GM21737 (cell line): ENCODE results near the gene DES.

Experiments
- ATAC-seq: cut with Tn5 transposase; IDR thresholded peaks from one replicate; pipeline ENCODE4 v1.9.1; 2021; ENCODE audit warnings: mild to moderate bottlenecking, moderate library complexity; ENCODE audit not compliant: unreplicated experiment

The DES gene

DNA sequence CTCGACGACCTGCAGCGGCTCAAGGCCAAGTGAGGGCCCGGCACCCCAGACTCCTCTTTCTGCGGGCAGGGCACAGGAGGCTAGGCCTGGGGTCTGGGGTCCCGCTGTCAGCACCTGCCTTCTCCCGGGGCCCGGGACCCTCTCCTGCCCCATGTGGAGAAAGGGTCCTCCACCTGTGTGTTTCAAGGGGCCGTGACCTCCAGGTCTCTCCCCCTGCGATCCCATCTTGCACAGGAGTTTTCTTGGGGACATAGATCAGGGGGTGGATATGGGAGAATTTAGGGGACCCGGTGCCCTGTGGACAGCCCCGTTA, 791 bp downstream of the DES start:
- ATAC-seq, result no peak

DNA sequence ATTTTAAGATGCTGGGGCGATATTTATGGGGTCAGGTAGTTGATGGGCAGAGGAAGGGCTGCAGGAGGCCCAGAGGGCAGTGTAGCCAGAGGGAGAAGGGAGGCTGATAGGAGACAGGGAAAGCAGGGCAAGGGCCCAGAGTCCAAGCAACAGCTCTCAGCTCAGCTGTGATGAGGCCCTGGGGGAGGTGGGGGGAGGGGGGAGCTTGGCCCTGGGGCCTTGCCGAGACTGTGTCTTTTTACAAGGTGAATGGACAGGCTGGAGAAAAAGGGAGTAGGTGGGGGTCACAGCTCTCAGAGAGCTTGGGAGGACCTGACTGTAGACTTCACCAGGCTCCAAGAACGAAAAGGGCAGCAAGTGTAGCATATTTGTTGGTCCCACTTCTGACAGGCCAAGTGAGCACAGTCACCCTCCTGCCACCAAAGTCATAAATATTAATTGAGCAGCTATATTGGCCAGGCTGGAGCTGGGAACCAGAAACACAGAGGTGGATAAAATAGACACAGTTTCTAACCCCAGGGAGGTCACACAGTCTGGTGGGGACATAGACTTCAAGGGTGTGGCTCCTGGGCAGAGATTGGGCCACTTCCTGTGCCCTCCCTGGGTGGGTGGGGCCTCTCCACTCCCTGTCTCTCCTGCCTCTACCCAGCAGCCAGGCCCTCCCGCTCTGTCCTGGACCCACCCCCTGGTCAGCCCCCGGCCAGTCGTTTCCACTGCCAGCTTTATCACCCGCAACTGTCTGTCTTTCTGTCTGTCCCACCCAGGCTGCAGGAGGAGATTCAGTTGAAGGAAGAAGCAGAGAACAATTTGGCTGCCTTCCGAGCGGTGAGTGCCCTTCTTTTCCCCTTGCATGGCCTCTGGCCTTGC, 1.4 kb downstream of the DES start:
- no peak for ATAC-seq

DNA sequence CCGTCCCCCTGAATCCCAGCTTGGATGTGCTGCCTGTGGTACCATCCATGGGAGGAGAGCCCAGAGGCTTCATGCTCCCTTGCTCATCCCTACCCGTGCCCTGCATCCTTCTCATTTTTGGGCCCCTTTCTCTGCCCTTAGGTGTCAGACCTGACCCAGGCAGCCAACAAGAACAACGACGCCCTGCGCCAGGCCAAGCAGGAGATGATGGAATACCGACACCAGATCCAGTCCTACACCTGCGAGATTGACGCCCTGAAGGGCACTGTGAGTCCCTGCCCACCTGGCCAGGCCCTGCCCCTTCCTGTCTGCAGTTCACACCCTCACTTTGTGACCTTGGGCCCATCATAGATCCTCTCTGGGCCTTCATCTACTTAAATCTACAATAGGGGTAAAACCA, 2.5 kb downstream of the DES start:
- ATAC-seq, result no peak

DNA sequence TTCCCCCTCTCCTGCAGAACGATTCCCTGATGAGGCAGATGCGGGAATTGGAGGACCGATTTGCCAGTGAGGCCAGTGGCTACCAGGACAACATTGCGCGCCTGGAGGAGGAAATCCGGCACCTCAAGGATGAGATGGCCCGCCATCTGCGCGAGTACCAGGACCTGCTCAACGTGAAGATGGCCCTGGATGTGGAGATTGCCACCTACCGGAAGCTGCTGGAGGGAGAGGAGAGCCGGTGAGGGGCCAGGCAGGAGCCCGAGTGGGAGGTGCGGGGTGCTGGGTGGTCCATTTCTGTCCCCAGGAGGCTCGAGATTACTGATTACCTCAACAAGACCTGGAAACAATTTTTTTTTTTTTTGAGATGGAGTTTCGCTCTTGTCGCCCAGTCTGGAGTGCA, 3.1 kb downstream of the DES start:
- ATAC-seq, result no peak

DNA sequence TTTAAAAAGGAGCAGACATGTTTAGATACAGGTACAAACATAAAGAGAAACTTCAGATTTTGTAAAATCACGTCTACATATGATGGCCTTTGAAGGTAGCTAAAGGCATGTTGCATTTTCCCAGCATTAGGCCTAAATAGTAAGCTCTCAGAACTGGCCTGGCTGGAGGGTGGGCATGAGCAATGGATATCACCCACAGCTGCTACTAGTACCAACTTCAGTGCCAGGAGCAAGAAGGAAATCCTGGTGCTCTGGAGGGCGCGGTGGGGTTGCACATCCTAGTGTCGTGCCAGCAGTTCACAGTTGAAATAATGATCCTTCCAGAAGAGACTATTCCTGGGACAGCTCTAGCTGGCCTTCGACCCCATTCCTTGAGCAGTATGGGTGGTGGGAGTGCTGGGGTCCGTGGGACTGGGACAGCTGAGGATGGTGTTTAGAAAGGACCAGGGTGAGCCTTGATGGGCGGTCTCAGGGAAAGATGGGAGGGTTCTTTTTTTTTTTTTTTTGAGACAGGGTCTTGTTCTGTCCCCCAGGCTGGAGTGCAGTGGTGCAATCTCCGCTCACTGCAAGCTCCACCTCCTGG, 4.9 kb downstream of the DES start:
- no peak for ATAC-seq

DNA sequence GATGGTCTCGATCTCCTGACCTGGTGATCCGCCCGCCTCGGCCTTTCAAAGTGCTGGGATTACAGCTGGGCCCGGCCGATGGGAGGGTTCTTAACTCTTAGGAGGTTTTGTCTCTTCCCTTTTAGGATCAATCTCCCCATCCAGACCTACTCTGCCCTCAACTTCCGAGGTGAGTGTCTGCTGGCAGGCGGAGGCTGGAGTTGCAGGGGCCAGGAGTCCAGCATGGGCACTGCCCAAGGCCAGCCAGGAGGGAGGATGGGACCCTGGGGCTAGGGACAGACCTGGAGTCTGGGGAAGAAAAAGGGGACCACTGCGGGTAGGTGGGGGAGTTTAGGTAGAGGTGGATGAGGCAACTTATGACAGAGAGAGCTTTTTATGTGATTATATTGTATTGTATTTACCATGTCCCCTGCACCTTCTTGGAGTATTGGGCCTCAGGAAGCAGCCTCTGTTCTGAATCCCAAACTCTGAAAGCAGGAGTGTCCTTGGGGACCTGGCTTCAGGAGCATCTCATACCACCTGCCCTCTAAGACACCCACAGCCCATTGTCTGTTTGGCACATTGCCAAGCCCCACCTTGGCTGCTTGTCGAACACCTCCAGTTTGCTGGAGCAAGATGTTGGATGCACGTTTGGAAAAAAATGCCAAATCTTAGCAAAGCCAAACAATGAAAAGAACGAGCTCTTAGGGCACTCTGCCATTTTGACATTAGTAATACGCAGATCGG, 5.6 kb downstream of the DES start:
- no peak for ATAC-seq

DNA sequence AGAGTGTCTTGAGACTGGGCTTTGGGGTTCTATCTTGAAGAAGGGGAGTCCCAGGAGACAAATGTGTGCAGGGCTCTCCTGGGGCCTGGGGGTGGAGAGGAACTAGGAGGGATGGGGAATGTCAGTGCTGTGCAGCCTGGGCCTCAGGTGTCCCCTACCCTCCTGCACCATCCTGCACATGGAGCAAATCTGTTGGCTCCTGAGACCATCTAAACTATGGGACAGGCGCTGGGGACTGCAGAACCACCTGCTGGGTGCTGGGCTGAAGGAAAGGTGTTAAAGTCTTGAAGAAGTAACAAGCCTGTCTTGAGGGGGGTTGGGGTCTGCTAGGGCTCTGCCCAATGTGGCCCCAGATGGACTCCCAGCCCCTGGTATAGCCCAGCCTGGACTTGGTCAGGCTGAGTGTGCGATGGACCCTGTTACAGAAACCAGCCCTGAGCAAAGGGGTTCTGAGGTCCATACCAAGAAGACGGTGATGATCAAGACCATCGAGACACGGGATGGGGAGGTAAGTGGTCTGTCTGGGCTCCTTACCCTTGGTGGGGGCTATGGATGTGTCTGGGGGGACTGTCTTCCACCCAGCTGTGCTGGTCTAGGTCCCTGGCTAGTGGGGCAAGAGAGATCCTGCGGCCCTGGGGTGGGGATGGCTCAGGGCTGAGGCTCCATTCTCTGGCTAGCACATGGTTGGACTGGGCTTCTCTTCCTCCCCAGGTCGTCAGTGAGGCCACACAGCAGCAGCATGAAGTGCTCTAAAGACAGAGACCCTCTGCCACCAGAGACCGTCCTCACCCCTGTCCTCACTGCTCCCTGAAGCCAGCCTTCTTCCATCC, 7.3 kb downstream of the DES start:
- no peak for ATAC-seq

DNA sequence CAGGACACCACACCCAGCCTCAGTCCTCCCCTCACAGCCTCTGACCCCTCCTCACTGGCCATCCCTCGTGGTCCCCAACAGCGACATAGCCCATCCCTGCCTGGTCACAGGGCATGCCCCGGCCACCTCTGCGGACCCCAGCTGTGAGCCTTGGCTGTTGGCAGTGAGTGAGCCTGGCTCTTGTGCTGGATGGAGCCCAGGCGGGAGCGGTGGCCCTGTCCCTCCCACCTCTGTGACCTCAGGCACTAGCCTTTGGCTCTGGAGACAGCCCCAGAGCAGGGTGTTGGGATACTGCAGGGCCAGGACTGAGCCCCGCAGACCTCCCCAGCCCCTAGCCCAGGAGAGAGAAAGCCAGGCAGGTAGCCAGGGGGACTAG, 7.9 kb downstream of the DES start:
- ATAC-seq, result no peak

DNA sequence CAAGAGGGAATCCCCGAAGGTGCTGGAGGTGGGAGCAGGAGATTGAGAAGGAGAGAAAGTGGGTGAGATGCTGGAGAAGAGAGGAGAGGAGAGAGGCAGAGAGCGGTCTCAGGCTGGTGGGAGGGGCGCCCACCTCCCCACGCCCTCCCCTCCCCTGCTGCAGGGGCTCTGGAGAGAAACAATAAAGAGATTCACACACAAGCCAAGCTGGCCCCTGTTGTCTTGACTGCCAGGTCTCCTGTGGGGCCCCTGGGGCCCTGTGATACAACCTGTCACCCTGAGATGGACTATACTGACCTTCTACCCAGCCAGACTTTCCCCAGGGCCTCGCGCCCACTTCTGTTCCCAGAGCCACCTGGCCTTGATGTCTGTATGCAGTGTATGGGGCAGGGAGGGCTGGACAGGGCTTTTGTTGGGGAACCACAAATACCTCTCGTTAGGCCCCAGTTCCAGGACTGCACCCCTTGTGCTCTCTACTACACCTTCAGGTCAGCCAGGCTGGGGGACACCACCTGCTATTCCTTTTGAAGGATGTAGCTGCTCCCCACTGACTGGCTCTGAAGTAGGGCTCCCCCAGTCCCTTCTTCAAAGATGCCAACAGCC, 8.5 kb downstream of the DES start:
- ATAC-seq, result no peak

DNA sequence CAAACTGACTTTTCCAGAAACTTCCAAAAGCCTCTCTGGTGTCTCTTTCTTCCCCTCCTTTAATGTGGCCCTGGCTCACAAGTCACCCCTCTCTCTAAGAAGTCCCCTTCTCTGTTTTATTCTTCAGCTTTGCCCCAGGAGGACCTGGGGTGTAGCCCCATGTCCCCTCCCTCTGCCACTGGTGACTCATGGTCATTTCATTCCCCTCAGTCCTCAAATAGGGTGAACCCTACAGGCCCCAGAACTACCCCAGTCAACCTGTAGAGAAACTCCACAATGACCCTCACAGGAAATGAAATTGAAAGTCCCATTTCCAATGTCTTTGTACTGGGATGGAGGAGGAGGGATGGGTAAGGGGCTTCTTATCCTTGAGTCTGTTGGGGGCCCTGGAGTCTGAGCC, 10.3 kb downstream of the DES start:
- no peak for ATAC-seq

DNA sequence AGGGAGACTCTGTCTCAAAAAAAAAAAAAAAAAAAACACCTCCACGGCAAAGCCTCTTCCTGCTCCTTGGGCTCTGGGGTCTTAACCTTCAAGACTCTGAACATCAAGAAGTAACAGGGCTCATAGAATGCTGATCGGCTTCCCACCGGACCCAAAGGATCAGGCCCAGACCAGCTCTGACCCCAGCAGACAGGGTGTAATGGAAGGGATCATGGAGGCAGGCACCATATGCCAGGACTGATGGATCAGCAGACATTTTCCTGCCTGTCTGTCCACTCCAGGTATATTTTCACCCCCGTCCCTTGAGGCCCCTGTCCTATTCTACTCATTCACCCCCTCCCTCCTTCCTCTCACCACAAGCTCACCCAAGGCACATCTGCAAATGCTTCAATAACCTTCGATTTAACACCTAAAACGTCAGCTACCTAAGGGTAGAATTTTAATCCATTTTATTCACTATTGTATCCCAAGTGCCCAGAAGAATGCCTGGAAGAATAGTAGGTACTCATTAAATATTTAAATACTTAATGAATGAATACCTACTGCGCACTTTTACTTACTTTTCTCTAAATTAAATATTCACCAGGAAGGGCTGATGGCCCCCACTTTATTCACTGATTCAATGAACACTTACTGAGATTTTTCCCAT, 11.9 kb downstream of the DES start:
- no peak for ATAC-seq

DNA sequence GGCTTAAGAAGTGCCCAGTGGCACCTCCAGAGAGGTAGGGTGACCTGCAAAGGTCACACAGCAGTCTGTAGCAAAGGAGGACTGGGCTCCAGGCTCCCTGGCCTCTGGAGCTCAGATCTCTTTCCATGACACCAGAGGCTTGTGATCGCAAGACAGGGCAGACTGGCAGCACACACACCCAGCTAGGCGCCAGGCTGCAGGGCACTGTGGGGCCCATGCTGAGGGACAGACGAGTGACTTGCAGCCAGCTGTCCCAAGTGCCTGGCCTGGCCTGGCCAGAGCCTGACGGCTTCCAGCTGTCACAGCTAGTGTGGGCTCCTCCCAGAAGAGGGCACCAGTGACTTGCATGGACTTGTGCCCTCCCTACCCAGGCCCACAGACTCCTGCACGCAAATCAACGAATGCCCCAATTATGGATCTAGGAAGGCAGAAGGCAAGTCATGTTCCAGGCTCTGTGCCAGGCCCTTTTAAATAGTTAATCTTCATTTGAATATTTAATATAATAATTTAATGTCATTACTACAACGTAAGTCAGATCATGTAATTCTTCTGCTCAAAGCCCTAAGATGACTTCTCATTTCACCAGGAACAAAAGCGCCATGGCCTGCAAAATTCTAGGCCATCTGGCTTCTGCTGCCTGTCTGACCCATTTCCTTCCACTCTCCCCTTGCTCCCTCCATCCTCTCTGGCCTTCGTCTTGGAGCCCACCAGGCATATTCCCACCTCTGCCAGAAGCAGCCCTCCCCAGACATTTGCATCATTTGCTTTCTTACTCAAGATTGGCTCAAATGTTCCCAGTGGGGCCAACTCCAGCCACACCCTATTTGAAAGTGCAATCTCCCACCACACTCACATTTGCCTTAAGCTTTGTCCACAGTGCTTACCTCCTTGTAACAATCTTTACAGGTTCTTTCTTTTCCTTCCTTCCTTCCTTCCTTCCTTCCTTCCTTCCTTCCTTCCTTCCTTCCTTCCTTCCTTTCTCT, 12.7 kb downstream of the DES start:
- ATAC-seq, result no peak

DNA sequence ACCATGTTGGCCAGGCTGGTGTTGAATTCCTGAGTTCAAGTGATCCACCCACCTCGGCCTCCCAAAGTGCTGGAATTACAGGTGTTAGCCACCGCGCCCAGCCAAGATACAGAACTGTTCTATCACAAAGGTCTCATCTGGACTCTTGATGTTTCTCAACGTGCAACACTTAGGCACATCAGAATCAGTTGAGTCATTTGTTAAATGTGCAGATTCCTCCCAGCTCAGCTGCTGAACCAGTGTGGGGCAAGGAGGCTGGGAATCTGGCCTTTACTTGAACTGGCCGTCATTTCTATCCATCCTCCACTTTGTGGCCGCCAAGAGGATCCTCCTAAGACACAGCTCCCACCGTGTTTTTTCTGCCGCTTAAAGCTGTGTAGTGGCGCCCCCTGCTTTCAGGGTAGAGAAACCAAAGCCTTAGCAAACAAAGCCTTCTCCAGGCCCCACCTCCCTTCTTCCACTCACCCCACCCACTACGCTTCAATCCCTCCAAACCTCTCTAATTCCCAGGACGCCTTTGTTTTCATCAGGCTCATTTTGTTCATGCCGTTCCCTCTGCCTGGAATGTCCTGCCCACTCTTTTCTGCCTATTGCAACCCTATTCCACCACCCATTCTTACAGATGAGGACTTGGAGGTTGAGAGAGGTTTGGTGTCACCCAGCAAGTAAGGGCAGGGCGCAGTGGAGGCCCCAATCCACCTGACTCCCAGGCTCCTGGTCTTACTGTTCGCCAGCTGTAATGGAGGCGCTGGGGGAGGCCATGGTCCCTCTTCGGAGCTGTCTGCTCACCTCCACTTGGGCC, 15.7 kb downstream of the DES start:
- no peak for ATAC-seq

DNA sequence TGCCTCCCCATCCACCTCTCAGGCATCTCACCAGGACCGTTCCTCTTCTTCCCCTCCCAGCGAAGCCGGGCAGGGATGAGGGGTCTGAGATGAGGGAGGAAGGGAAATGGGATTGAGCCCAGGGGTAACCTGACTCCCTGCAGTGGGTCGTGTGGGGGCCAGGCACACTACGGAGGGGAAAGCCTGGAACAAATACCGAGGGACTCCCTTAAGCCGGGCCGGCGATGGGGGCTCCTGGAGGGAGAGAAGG, 16.2 kb downstream of the DES start:
- ATAC-seq, result no peak

DNA sequence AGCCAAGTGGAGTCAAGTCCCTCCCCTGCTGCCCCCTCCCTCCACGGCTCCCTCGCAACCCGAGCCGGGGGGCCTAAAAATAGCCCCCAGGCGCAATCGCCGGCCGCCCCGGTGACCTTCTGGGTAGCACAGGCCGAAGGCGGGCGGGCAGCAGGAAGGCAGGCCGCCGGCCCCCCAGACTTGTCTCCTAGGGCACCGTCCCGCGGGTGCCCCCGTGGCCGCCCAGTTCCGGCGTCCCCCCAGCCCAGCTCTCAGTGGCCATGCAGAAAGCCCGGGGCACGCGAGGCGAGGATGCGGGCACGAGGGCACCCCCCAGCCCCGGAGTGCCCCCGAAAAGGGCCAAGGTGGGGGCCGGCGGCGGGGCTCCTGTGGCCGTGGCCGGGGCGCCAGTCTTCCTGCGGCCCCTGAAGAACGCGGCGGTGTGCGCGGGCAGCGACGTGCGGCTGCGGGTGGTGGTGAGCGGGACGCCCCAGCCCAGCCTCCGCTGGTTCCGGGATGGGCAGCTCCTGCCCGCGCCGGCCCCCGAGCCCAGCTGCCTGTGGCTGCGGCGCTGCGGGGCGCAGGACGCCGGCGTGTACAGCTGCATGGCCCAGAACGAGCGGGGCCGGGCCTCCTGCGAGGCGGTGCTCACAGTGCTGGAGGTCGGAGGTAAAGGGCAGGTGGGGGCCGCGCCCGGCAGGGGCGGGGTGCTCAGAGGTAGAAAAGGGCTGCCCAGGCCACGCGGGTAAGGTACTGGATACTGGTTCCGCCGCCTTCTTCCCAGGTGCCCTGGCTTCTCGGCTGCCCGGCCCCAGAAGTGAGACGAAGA, 16.7 kb downstream of the DES start, which contains the start of gene SPEG:
Gene SPEG, plus strand, starts transcription at position 126 of the 808 bp plus-strand sequence. Its CDS starts 135 bp downstream, at position 261.
- no peak for ATAC-seq

DNA sequence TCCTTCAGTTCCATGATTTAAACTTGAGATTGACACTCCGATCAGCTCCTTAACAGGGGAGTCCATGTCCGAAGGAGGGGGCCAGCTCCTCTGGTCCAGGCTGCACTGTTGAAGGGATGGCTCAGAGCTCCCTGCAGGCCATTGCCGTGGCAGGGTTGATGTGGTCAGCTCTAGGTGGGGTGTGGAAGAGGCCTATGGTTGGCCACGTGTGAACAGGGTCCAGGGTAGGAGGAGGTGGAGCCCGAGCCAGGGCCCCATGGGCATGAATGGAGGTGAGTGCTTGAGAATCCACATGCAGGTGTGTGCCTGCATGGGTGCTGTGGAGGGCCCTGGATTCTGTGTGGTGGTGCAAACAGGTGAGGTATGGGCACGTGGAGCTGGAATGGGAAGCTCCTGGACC, 17.5 kb downstream of the DES start:
- no peak for ATAC-seq

DNA sequence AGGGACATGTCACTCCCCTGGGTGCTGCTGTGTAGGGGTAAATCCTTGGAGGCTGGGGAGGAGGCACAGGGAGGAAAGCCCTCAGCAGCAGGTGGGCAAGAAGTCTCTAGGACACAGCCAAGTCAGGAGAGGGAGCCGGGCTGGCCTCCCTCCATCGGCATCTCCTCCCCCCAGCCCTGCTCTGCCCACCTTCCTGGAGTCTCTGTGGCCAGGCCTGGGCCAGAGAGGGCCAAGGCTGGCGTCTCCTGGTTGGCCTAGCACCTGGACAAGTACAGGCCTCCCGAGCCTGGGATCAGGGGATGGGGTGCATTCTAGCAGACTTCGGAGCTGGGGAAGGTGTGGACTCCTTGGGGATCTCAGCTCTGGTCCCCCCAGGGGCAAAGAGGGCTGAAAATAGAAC, 18.3 kb downstream of the DES start:
- ATAC-seq, result no peak

DNA sequence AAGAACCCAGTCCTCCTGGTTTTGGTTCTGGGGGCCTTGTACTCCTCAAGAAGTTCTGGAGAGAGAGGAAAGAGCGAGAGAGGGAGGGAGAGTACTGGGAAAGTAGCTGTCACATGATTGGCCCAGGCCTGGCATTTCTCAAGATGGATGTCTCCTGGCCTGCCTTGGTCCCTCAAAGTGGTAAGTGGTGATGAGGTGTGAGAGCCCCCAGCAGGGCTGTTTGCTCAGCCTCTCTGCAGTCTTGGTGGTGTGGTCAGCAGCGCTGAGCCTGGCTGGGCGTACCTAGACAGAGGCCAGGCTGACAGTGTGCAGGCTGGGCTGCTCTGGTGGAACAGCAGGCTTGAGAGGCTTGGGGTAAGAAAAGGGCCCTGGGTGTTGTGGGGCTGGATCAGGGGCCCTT, 19.0 kb downstream of the DES start:
- no peak for ATAC-seq
